ENCODE results near the gene NEO1. TPM values are rescaled to one million over a fixed set of nuclear protein-coding genes. Genes with fewer than 3 reads are reported as not detected.
"Not testable (repeated sequence)": the region's sequence is repeated elsewhere in the genome, so short reads cannot be mapped to it uniquely, and the experiment has no call there.

NEO1 gene
- total RNA-seq, 4 donors from 2014 or later: 27.1 to 39.6 (median 28.8) TPM

DNA sequence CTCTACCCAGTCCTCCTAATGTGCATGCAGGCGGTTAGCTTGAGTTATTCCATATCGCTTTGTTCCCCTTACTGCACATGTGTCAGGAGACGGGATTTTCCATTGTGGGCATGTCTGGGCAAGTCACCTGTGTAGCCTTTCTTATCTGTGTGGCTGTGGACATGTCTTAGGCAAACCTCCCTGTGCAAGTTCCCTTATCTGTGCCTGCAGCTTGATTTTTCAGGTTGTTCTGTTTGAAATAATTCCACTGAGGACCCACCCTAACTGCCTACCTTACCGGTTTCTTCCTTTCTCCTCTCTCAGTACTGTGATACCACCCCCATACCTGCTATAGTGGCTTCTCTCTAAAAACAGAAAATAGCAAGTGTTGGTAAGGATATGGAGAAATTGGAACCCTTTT lies 113.6 kb downstream of the NEO1 start:
- 95 to 98% methylated on average over 4 of the region's 4 CpGs for WGBS, 2 donors
- TF ChIP-seq, protein P1, sequence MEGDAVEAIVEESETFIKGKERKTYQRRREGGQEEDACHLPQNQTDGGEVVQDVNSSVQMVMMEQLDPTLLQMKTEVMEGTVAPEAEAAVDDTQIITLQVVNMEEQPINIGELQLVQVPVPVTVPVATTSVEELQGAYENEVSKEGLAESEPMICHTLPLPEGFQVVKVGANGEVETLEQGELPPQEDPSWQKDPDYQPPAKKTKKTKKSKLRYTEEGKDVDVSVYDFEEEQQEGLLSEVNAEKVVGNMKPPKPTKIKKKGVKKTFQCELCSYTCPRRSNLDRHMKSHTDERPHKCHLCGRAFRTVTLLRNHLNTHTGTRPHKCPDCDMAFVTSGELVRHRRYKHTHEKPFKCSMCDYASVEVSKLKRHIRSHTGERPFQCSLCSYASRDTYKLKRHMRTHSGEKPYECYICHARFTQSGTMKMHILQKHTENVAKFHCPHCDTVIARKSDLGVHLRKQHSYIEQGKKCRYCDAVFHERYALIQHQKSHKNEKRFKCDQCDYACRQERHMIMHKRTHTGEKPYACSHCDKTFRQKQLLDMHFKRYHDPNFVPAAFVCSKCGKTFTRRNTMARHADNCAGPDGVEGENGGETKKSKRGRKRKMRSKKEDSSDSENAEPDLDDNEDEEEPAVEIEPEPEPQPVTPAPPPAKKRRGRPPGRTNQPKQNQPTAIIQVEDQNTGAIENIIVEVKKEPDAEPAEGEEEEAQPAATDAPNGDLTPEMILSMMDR (IDR thresholded peaks at IDR 0.05): no peak
- no peak for TF ChIP-seq POLR2A (IDR thresholded peaks at IDR 0.05)
- no peaks in the 10 kb centered on the region for H3K4me1 ChIP-seq
- no peak overlapping the region for H3K27ac ChIP-seq
- H3K36me3 ChIP-seq: no peaks in the 10 kb centered on the region
- no peaks in the 10 kb centered on the region for H3K27me3 ChIP-seq
- no peak for DNase-seq
- intact Hi-C loops (cut with DNase I): no loop called here
- no peak overlapping the region for H3K4me3 ChIP-seq (replicated peaks in 1 of 3)
- H3K9me3 ChIP-seq: no peaks in the 10 kb centered on the region

DNA sequence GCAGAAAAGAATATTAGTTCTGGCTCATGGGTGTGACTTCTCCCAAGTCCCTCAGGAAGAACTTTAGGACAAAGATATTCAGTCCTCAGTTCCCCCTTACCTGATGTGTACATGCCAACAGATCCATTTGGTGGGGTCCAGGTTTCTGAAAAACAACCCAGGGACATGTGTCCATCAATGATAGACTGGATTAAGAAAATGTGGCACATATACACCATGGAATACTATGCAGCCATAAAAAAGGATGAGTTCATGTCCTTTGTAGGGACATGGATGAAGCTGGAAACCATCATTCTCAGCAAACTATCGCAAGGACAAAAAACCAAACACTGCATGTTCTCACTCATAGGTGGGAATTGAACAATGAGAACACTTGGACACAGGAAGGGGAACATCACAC lies 114.4 kb downstream of the NEO1 start:
- WGBS, 2 donors: 100% methylated on average over 1 of the region's 1 CpG; no CpG with 5 or more reads in 1 of the 2 donors
- DNase-seq; H3K9me3 ChIP-seq; H3K36me3 ChIP-seq; intact Hi-C loops (cut with DNase I); H3K27me3 ChIP-seq; H3K4me3 ChIP-seq (replicated peaks in 1 of 3); H3K4me1 ChIP-seq; H3K27ac ChIP-seq: not testable (repeated sequence)

DNA sequence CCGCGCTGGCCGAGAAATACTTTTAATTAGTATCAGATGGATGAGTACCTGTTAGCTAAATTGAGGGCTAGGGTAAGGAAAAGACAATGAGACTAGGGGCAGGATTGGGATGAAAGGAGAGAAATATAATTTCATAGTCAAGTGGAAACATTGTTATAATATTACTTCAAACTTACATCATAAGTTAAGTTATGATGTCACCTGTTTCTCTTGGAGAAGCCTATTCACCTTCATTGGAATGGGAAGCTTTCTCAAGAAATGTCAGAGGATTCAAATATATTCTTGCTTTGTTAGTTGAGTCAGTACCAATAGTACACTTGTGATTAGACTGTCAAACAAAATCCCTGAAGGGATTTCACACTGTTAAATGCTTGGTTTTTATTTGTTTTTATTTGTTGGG lies 116.2 kb downstream of the NEO1 start:
- TF ChIP-seq, protein P1 (IDR thresholded peaks at IDR 0.05): no peak
- TF ChIP-seq POLR2A (IDR thresholded peaks at IDR 0.05): no peak
- Histone ChIP-seq H3K27ac (no peak overlapping the region), H3K4me1 (no peaks in the 10 kb centered on the region), H3K27me3 (no peaks in the 10 kb centered on the region), H3K9me3 (no peaks in the 10 kb centered on the region), H3K36me3 (no peaks in the 10 kb centered on the region), H3K4me3 (replicated peaks in 1 of 3) (no peak overlapping the region)
- intact Hi-C loops (cut with DNase I): no loop called here
- no peak for DNase-seq
- 99 to 100% methylated on average over 3 of the region's 3 CpGs for WGBS, 2 donors

DNA sequence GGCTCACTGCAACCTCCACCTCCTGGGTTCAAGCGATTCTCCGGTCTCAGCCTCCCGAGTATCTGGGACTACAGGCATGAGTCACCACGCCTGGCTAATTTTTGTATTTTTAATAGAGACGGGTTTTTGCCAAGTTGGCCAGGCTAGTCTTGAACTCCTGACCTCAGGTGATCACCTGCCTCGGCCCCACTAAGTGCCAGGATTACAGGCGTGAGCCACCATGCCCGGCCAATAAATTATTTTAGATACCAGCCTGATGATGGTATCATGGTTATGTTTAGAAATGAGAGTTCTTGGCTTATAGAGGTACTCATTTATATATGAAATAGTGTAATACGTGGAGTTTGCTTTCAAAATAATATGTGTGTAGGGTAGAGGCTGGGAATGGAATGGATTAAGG lies 119.4 kb downstream of the NEO1 start:
- no peak for TF ChIP-seq POLR2A (IDR thresholded peaks at IDR 0.05)
- TF ChIP-seq, protein P1 (IDR thresholded peaks at IDR 0.05): no peak
- Histone ChIP-seq H3K4me1 (no peaks in the 10 kb centered on the region), H3K9me3 (no peaks in the 10 kb centered on the region), H3K4me3 (replicated peaks in 1 of 3) (no peak overlapping the region), H3K27me3 (no peaks in the 10 kb centered on the region), H3K36me3 (no peaks in the 10 kb centered on the region), H3K27ac (no peak overlapping the region)
- intact Hi-C loops (cut with DNase I): no loop called here
- DNase-seq: no peak
- WGBS, 2 donors: 92 to 93% methylated on average over 9 of the region's 9 CpGs

DNA sequence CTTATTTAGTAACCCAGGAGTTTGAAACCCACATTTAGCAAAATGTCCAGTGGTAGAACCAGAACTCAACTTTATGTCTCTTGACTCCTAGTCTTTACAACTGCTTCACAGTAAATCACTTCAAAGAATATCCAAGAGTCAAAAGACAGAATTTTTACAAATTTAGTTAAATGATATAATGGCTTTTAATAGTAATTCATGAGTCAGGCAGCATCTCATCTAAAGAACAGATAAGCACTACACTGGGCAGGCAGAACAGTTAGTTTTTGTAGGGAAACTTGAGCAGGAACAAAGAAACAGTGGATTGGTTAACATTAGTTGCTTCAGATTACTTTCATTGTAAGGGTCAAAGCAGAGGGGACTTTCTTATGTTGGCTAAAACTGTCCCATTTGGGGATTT lies 120.2 kb downstream of the NEO1 start:
- no peak overlapping the region for H3K27ac ChIP-seq
- no peak for TF ChIP-seq POLR2A (IDR thresholded peaks at IDR 0.05)
- TF ChIP-seq, protein P1 (IDR thresholded peaks at IDR 0.05): no peak
- intact Hi-C loops (cut with DNase I): no loop called here
- no peaks in the 10 kb centered on the region for H3K27me3 ChIP-seq
- no peaks in the 10 kb centered on the region for H3K36me3 ChIP-seq
- no peak for DNase-seq
- no peaks in the 10 kb centered on the region for H3K4me1 ChIP-seq
- H3K9me3 ChIP-seq: no peaks in the 10 kb centered on the region
- H3K4me3 ChIP-seq (replicated peaks in 1 of 3): no peak overlapping the region

DNA sequence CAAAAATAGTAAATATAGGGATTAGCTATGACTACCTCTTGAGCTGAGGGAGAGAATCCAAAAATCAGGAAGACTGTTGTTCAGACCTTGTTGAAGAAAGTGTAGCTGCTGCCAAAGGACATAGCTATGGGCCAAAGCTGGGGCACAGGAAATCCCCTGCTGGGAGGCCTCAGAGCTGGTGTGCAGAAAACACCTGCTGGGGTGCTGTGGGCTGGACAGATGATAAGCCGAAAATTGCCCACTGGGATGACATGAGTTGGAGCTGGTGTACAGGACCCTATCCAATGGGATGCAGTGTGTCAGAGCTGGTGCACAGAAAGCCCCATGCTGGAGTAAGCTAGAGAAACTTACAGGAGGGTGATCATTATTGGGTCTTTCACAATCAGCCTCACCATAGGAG lies 121.9 kb downstream of the NEO1 start:
- no peak for DNase-seq
- Histone ChIP-seq H3K27ac (no peak overlapping the region), H3K4me1 (no peaks in the 10 kb centered on the region), H3K9me3 (no peaks in the 10 kb centered on the region), H3K36me3 (no peaks in the 10 kb centered on the region), H3K27me3 (no peaks in the 10 kb centered on the region), H3K4me3 (replicated peaks in 1 of 3) (no peak overlapping the region)
- TF ChIP-seq, protein P1 (IDR thresholded peaks at IDR 0.05): no peak
- no peak for TF ChIP-seq POLR2A (IDR thresholded peaks at IDR 0.05)
- intact Hi-C loops (cut with DNase I): no loop called here
- 96 to 100% methylated on average over 1 of the region's 1 CpG for WGBS, 2 donors
